ENCODE data around the gene GALP.

The GALP gene

DNA sequence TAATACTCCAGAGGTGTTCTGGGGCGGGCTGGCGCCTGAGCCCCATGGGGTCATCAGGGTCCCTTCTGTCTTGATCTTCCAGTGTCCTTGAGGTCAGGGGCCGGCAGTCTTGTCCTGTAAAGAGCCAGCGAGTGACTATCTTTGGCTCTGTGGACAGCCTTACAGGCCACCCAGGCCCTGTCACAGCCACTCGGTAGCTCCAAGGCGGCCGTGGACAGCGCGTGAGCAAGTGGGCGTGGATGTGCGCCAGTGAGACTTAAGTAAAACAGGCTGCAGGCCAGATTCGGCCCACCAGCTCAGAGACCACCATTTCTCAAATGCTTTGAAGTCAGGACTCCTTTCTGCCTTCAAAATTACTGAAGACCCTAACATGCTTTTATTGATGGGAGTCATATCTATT is 31.0 kb upstream of the GALP start:
- no peaks in the 10 kb centered on the region for H3K9me3 ChIP-seq (ENCODE audit: insufficient read depth, low read length)
- no peak overlapping the region for H2AFZ ChIP-seq (ENCODE audit: low read depth, low read length, severe bottlenecking)
- H3K9me2 ChIP-seq (replicated peaks; ENCODE audit: insufficient read depth, low read length), result no peaks in the 10 kb centered on the region
- no peaks in the 10 kb centered on the region for H4K20me1 ChIP-seq (ENCODE audit: low read depth, low read length)
- no peak overlapping the region for H3K27ac ChIP-seq (ENCODE audit: low read depth, low read length)
- no peak for TF ChIP-seq CTCF (IDR thresholded peaks at IDR 0.05; ENCODE audit: insufficient read depth, low read length, poor library complexity, severe bottlenecking)
- no peak for TF ChIP-seq EZH2phosphoT487 (conservative IDR thresholded peaks at IDR 0.05; ENCODE audit: low read length)
- H3K4me3 ChIP-seq (ENCODE audit: insufficient read depth, low read length, poor library complexity, severe bottlenecking), result no peak overlapping the region
- H3K79me2 ChIP-seq (ENCODE audit: insufficient read depth, low read length), result peaks cover 38% of the 10 kb centered on the region
- no peak overlapping the region for H3K9ac ChIP-seq (ENCODE audit: low read length)
- H3K4me2 ChIP-seq (ENCODE audit: low read depth, low read length, poor library complexity, severe bottlenecking), result no peak overlapping the region
- H3K36me3 ChIP-seq (ENCODE audit: low read length), result no peaks in the 10 kb centered on the region
- no peaks in the 10 kb centered on the region for H3F3A ChIP-seq (ENCODE audit: insufficient read depth)
- H3K27me3 ChIP-seq (ENCODE audit: low read length), result no peaks in the 10 kb centered on the region

DNA sequence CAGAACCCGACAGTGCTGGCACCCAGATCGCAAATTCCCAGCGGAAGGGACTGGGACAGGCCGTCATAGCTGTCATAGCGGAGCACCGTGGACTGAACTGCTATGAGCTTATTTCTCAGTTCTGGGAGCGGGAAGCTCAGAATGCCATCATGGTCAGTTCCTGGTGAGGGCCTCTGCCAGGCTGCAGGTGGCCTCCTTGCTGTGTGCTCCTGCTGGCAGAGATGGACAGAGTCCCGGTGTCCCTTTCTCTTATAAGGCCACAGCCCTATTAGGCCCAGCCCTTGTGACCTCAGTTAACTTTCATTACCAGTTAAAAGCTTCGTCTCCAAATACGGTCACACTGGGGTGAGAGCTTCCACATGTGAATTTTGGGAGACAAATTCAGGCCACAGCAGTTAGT is 30.1 kb upstream of the GALP start:
- Histone ChIP-seq H3K36me3 (ENCODE audit: low read length) (no peaks in the 10 kb centered on the region), H3K27me3 (ENCODE audit: low read length) (no peaks in the 10 kb centered on the region), H3K27ac (ENCODE audit: low read depth, low read length) (no peak overlapping the region), H3K9me2 (replicated peaks; ENCODE audit: insufficient read depth, low read length) (no peaks in the 10 kb centered on the region), H3K79me2 (ENCODE audit: insufficient read depth, low read length) (peaks cover 45% of the 10 kb centered on the region), H4K20me1 (ENCODE audit: low read depth, low read length) (no peaks in the 10 kb centered on the region), H2AFZ (ENCODE audit: low read depth, low read length, severe bottlenecking) (no peak overlapping the region), H3K9ac (ENCODE audit: low read length) (no peak overlapping the region), H3K4me2 (ENCODE audit: low read depth, low read length, poor library complexity, severe bottlenecking) (no peak overlapping the region), H3K9me3 (ENCODE audit: insufficient read depth, low read length) (no peaks in the 10 kb centered on the region), H3K4me3 (ENCODE audit: insufficient read depth, low read length, poor library complexity, severe bottlenecking) (no peak overlapping the region), H3F3A (ENCODE audit: insufficient read depth) (no peaks in the 10 kb centered on the region)
- no peak for TF ChIP-seq CTCF (IDR thresholded peaks at IDR 0.05; ENCODE audit: insufficient read depth, low read length, poor library complexity, severe bottlenecking)
- no peak for TF ChIP-seq EZH2phosphoT487 (conservative IDR thresholded peaks at IDR 0.05; ENCODE audit: low read length)

DNA sequence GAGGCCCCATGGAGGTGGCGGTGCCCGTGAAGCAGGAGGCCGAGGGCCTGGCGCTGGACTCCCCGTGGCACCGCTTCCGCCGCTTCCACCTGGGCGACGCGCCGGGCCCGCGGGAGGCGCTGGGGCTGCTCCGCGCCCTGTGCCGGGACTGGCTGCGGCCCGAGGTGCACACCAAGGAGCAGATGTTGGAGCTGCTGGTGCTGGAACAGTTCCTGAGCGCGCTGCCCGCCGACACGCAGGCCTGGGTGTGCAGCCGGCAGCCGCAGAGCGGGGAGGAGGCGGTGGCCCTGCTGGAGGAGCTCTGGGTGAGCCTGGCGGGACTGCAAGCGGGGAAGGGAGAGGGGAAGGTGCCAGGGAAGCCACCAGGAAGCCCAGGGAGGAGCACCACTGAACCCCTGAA is 28.9 kb upstream of the GALP start:
- Histone ChIP-seq H3K27ac (ENCODE audit: low read depth, low read length) (no peak overlapping the region), H4K20me1 (ENCODE audit: low read depth, low read length) (no peaks in the 10 kb centered on the region), H3K36me3 (ENCODE audit: low read length) (no peaks in the 10 kb centered on the region), H3K9me3 (ENCODE audit: insufficient read depth, low read length) (no peaks in the 10 kb centered on the region), H3K79me2 (ENCODE audit: insufficient read depth, low read length) (peaks cover 42% of the 10 kb centered on the region), H3F3A (ENCODE audit: insufficient read depth) (no peaks in the 10 kb centered on the region), H3K4me2 (ENCODE audit: low read depth, low read length, poor library complexity, severe bottlenecking) (no peak overlapping the region), H3K27me3 (ENCODE audit: low read length) (no peaks in the 10 kb centered on the region), H3K9me2 (replicated peaks; ENCODE audit: insufficient read depth, low read length) (no peaks in the 10 kb centered on the region), H3K9ac (ENCODE audit: low read length) (no peak overlapping the region), H3K4me3 (ENCODE audit: insufficient read depth, low read length, poor library complexity, severe bottlenecking) (no peak overlapping the region), H2AFZ (ENCODE audit: low read depth, low read length, severe bottlenecking) (no peak overlapping the region)
- TF ChIP-seq EZH2phosphoT487 (conservative IDR thresholded peaks at IDR 0.05; ENCODE audit: low read length) (no peak), CTCF (IDR thresholded peaks at IDR 0.05; ENCODE audit: insufficient read depth, low read length, poor library complexity, severe bottlenecking) (no peak)

GRCh38 chr19:56147307-56147706 is 28.5 kb upstream of the GALP start:
- Histone ChIP-seq H3K79me2 (ENCODE audit: insufficient read depth, low read length) (peaks cover 38% of the 10 kb centered on the region), H4K20me1 (ENCODE audit: low read depth, low read length) (no peaks in the 10 kb centered on the region)

More at GRCh38 chr19:56147307-56147706, 28.5 kb upstream of the GALP start:
- H3F3A ChIP-seq (ENCODE audit: insufficient read depth), result no peaks in the 10 kb centered on the region
- no peak overlapping the region for H3K27ac ChIP-seq (ENCODE audit: low read depth, low read length)
- no peak overlapping the region for H3K9ac ChIP-seq (ENCODE audit: low read length)
- no peak overlapping the region for H3K4me3 ChIP-seq (ENCODE audit: insufficient read depth, low read length, poor library complexity, severe bottlenecking)
- H3K9me3 ChIP-seq (ENCODE audit: insufficient read depth, low read length), result no peaks in the 10 kb centered on the region
- H3K36me3 ChIP-seq (ENCODE audit: low read length), result no peaks in the 10 kb centered on the region
- no peak overlapping the region for H2AFZ ChIP-seq (ENCODE audit: low read depth, low read length, severe bottlenecking)
- no peaks in the 10 kb centered on the region for H3K9me2 ChIP-seq (replicated peaks; ENCODE audit: insufficient read depth, low read length)
- no peak overlapping the region for H3K4me2 ChIP-seq (ENCODE audit: low read depth, low read length, poor library complexity, severe bottlenecking)
- no peaks in the 10 kb centered on the region for H3K27me3 ChIP-seq (ENCODE audit: low read length)
- no peak for TF ChIP-seq CTCF (IDR thresholded peaks at IDR 0.05; ENCODE audit: insufficient read depth, low read length, poor library complexity, severe bottlenecking)
- TF ChIP-seq EZH2phosphoT487 (conservative IDR thresholded peaks at IDR 0.05; ENCODE audit: low read length), result no peak

Measured in SU-DHL-6 (cell line).